Hematopoietic multipotent progenitor cell treated with erythropoietin and hydrocortisone succinate and interleukin-3 and kit ligand, for 15 days (in vitro differentiated cells): ENCODE data around the gene CREBBP.

Experiments
- DNase-seq: peaks from one replicate; pipeline ENCODE4 v3.0.0-alpha.2; 2015; ENCODE audit warnings: low spot score

Gene CREBBP

DNA sequence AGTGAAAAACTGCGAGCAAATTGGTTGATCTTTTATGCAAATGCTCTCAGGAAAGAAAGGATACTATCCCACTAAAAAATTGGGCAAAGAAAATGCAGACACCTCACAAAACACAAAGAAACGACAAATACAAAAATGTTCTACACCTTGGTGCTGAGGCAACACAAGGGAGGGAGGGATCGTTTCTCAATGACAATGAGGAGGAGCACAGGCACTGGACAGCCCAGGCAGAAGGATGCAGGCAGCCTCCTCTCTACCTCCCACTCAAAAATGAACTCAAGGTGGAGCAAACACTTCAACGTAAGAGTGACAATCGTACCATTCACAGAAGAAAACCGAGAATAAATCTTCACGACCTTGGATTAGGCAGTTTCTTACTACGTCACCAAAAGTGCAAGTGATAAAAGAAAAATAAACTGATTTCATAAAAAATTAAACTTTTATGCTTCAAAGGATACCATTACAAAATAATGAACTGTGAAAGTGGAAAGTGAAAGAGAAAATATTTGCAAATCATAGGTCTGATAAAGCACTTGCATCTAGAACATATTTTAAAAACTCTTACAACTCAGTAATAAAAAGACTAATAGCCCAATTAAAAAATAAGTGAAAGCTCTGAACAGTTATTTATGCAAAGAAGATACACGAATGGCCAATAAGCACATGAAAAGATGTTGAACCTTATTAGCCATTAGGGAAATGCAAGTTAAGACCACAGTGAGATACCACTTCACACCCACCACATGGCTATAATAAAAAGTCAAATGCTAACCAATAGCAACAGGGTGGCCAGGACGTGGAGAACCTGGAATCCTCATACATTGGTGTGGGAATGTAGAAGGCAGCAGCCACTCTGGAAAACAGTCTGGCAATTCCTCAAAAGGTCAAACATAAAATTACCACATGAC, 82.4 kb downstream of the CREBBP start:
- no peak for DNase-seq

DNA sequence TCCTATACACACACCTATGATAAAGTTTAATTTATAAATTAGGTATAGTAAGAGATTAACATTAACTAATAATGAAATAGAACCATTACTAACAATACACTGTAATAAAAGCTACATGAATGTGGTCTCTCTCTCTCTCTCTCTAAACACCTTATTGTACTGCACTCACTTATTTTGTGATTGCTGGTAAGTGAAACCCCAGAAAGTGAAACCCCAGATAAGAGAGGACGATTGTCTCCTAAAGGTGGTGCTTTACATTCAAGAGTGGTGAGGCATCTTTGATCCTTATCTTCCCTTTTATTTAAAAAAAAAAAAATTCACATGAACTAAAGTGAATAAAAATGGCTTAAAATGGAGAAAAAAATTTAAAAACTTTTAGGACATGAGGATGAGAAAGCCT, 83.0 kb downstream of the CREBBP start:
- no peak for DNase-seq

DNA sequence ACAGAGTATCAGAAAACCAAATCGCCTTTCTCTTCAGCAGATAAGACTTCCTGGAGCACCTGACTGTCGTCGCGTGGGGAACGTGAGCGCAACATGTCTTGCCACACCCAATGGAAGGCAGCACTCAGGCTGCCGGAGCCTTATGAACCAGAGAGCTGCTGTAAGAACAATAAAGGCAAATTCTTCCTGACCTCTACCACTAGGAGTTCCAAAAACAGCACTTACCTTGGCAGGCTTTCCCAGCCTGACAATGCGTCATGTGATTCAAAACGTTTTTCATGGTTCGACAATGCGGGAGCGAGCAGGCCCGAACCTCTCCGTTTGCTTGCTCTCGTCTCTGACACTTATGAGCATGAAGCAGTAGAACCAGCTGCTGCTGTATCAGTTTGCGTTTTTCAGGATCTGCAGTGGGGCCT, 87.3 kb downstream of the CREBBP start:
- no peak for DNase-seq

DNA sequence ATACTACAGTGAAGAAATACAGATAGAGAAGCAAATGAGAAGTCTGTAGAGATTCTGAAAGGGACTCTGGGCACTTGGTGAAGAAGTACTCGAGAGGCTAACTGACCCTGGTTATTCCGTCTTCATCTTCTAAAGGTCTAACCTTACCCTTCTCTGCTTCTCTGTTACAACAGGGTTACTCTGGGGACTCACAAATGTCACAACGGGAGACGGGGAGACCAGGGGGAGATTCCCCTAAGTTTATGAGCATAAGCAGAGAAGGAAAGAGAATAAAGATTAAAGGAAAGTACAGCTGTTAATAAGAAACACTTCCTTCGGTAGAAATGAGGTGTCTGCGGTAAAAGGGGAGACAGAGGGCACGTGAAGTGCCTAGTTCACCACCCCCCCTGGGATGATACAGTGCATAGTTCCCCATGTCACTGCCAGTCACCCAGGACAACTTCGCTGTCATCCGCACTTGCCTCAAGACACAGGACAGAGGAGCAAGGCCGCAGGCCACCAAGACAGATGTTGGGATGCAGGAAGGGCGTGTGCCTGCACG, 88.0 kb downstream of the CREBBP start:
- DNase-seq, result no peak

DNA sequence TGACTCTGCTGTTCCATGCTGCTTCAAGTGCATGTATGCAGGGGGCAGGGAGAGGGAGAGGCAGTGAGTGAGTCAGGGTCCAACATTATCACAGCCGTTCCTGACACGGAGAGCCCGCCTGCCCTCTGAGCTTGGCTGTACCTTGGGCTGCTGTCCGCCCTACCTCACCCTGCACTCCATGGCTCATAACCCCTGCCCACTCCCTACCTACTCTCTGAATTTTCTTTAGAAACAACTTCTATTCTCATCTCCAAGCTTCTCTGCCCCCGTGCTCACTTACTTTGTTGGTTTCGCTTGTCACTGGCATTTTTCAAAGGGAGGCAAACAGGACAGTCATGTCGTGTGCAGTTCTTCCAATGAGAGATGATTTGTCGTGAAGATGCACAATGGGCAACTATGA, 88.8 kb downstream of the CREBBP start:
- no peak for DNase-seq

DNA sequence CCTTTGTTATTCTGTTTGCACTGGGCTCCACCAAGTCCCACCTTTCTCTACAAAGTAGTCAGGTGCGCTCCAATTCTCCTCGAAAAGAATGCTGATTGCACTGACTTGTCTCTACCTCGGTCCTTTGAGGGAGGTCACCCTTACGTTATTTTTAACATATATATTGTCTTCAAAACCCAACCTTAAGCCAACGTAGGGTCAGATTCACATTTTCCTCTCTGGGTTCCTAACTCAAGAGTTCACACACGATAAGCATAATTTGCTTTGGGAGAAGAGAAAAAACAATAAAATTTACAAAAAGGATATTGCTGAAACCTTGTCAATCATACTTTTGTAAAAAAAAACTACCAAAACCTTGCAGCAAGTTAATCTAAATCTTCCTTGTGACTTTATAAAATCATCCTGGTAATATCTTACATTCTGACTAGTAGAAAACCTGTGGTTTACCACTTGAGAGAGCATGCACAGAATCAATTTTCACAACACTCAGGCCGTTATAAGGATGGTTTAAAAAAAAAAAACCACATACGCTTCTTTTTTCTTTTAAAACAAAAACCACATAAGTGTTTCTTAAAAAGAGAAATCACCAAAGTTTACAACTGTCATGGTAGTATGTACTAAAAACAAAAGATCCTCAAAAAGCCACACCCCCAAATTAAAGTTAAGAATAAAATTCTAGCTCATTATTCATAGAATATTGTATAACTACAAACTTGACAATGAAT, 91.0 kb downstream of the CREBBP start:
- DNase-seq, result no peak

DNA sequence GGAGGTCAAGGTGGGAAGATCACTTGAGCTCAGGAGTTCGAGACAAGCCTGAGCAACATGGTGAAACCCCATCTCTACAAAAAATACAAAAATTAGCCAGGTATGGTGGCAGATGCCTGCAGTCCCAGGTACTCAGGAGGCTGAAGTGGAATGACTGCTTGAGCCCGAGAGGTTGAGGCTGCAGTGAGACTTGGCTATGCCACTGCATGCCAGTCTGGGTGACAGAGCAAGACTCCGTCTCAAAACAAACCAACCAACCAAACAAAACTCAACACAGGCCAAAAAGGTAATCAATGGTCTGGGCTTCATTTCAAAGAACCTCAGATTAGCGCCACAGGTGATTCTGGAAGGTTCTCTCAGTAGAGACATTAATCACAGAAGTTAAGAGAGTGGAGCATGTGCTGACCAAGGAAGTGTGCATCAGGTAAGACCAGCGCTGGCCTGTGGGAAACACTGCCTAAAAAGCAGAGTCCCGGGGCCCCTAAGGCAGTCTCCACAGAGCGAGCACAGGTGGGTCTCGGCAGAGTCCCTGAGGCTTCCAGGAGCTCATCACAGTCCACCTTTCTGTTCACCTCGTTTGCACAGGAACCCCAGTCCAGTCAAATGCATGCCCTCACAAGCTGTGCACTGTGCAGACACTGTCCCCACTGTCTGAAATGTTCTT, 91.7 kb downstream of the CREBBP start:
- DNase-seq, result no peak

DNA sequence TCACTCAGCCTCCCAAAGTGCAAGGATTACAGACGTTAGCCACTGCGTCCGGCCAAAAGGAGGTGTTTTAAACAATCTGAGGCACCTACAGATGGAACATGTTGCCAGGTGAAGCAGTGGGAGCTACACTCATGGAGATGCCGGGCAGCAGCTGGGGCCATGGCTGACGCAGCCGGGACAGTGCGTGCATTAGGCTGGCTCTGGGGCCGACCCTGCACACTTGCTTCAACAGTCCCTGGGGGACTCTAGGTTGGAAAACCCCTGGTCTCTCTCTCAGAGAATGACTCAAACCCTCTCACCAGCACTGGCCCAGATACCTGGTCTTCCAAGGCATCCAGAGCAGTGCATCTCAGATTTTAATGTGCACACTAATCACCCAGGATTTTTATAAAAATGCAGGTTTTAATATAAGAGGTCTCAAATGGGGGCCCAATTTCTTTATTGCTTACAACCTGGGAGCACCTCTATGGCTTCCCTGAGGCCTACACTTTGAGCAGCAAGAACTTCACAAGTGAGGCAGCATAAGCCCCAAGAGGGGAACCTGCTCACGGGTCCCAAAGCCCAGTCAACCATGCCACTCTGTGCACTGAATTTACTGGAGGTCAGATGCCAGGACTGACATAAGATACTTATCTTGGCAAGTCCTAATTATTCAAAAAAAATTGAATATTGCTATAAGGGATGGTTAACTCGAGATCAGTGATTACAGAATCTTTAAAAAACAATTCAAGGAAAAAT, 92.4 kb downstream of the CREBBP start:
- DNase-seq, result no peak

DNA sequence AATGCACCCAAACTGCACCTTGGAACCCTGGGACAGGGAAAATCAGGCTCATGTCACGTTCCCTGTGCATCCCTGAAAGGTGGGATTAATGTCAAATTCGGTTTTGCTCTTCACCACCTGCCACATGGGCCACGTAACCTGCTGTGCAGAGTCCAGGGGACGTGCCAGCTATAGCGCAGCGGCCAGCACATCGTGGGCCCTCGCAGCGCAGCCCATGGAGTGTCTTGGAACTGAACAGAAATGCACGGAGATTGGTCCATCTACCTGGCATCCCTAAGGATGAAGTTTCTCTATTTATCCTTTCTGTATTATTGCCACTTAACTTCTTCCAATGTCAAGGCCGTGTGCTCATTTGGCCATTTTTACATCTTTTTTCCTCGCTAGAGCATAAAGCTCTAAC, 95.1 kb downstream of the CREBBP start:
- DNase-seq, result no peak

DNA sequence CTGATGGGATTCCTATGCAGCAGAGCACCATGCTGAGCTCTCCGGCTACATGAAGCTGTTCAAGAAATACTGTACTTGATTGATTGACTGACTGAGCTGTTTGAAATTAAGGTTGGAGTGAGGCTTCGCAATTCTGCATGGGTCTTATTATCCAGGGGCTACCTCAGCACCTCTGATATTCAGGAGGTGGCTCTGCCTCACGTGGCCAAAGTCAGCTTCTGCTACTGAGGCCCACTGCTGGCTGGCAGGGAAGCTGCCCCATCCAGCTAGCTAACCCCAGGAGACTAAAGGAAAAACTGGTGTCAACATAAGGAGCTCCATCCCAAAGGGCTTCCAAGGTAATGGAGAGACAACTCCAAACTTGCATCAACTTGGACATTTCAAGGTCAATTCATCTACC, 97.0 kb downstream of the CREBBP start:
- DNase-seq, result no peak

DNA sequence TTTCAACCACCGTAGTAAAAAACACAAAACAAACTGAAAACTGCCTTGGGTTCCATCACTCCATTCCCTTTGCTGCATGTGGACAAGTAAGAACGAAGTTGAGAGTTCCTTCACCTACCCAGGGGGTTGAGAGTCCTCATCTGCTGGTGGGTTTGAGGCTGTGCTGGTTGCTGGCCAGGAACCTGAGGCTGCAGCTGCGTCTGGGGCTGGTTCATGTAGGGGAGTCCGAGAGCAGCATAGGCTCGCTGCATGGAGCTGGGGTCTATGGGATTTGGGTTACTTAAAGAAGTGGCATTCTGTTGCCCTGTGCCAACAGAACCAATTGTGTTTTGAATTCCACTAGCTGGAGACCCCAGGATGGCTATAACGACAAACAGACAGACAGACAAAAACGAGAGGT, 97.9 kb downstream of the CREBBP start:
- no peak for DNase-seq

DNA sequence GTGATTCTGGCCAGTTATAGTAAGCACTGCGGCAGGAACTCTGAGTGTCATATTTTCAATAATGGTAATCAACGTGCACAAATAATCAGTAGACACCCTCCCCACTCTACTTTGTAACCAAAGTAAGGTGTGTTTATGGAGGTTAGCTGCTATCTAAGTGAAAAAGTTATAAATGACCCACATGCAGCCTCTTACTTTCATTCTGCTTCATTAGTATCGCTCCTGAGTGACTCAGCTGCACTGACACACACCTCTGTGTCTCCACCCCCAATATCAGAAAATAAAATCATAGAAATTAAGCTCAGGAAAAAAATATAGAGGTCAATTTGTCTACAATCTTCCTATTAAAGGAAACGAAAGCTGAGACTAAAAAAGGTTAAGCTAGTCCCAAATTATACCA, 99.1 kb downstream of the CREBBP start:
- DNase-seq, result no peak

DNA sequence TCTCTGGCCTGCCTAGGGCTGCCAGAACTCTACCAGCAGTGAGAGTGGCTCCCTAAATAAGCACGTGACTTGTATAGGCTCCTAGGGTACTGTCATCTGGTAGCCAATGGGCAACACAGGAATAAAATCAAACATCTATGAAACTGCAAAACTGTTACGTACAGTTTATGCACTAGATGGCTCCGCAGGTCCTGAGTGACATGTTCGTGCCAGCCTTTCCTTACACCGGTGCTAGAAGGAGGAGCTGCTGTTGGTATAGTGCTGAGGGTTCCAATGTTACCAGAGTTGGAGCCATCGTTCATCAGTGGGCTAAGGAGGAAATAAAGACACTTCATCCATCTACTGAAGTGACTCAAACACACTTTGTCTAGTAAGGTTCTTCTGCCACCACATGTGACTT, 99.9 kb downstream of the CREBBP start:
- peak; percentile 53 for DNase-seq

DNA sequence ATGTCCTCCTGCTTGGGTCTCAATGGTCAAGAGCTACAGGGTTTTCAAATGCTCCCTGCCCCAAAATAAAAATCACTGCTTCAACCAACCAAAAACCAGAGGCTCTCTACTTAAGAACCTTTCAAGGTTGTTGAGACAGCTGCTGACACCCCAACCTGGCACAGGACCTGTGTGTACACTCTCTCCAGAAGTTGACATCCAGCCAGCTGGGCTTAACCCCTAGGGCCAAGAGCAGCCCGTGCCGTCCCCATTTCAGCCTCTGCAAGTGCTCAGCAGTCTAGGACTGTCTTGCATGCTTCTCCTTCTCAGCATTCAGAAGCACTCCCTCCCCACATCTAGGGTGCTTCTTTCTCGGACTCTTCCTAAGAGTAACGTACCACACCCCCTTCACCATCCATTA, 104.2 kb downstream of the CREBBP start:
- DNase-seq, result no peak

DNA sequence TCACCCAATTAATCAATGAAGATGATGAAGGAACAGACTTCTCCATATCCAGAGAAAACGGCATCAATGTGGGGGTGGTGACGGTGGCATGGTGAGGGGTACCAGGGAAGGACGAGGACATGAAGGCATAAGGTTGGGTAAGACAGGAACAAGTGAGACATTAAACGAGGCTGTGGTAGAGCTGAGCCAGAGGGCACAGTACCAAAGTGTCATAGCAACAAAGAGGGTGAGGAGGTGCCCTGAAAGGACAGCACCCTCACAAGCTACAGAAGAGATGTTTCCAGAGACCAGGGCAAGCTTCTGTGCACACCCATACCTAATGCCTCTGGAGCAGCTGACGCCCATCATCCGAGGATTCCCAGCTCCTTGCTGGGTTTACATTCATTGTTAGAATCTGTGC, 105.7 kb downstream of the CREBBP start:
- no peak for DNase-seq

DNA sequence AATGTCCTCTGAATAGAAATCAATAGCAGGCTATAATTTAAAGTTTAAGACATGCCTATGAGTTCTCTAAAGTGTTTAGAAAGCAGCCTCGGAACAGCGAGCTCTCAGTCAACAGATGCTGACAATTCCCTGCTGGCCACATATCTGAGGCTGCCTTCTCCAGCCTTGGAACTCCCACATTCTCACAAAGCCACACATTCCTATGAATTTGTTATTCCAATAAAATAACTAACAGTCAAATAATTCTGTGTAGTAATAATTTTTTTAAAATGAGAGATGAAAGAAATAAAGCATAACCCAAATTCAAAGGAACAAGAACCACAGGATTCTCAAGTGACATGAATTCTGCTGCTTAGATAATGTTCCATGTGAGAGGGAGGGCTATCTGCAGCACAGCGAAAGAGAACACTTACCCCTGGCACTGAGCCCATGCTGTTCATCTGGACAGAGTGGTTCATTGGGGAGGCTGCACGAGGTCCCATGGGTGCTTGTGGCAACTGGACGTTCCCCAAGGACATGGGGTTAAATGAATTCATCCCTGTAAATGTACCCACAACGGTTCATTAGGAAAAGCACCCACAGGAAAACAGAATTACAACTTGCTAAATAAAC, 106.3 kb downstream of the CREBBP start:
- DNase-seq, result no peak

DNA sequence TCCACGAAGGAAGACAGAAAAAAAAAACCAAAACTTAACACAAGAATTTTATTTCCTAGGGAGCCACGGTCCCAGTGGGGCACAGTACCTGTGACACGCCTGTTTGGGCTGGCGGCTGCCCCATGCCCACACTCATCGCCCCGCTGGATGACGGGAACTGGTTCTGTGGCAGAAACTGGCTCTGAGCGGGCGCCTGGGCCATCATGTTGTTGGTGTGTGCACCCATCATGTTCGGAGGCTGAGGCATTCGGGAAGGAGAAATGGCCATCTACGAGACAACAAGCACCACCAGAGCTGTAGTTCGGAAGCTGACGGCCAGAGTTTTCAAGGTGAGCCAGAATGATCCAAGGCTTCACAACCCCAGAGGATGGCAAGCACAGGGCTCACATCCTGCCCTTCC, 106.8 kb downstream of the CREBBP start:
- no peak for DNase-seq

DNA sequence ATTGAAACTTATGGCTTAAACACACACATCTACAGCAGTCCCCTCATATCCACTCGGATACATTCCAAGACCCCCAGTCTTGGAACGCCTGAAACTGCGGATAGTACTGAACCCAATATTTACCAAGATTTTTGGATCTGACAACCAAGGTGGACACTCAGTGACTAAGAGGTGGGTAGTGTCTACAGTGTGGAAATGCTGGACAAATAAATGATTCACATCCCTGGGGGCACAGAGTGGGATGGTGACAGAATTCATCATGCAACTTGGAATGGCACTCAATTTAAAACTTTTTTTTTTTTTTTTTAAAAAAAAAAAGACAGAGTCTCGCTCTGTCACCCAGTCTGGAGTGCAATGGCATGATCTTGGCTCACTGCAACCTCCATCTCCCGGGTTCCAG, 109.0 kb downstream of the CREBBP start:
- DNase-seq, result no peak

DNA sequence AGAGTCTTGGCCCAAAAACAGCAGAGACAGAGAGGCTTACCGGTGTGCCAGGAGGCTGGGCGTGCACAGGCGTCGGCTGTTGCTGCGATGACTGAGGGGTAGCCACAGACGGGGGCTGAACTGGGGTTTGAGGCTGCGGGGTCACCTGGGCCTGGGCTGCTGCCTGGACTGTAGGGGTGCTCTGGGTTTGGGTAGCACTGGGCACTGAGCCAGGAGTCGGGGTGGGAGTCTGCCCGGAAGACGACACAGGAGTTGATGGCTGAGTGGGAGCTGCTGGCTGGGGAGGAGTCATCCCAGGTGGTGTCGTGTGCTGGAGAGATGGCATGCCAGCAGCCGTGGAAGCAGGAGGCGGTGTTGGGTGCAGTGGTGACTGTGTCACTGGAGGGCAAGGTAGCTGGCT, 110.0 kb downstream of the CREBBP start:
- no peak for DNase-seq

DNA sequence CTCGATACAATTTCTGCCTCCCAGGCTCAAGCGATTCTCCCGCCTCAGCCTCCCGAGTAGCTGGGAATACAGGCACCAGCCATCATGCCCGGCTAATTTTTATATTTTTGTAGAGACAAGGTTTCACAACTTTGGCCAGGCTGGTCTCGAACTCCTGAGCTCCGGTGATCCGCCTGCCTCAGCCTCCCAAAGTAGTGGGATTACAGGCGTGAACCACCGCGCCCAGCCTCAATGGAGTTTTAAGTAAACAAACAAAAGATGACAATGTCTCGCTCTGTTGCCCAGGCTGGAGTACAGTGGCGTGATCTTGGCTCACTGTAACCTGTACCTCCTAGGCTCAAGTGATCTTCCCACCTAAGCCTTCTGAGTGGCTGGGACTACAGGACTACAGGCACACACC, 110.6 kb downstream of the CREBBP start:
- DNase-seq, result no peak

DNA sequence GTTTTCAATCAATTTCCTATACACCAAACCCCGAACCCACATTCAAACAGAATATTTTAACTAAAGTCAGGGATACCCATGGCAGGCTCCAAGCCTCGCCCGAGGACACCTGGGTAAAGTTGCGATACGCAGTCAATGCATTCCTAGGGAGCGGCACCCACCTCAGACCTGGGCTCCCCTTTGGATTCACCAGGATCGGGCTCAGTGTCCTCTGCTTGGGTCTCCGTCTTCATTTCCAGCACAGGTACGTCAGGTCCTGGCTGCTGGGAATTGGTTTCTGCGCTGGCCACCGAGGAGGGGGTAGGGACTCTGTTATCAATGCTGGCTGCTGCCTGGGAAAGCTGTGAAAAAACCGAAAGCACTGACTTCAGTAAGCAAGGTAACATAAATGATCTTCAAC, 111.5 kb downstream of the CREBBP start:
- DNase-seq, result no peak
